Thoracic aorta (tissue), 2 donors: ENCODE results near the gene NCBP3. TPM values are rescaled to one million over a fixed set of nuclear protein-coding genes. Genes with fewer than 3 reads are reported as not detected.

Experiments
- ATAC-seq: fragments of 150-250 bp; one replicate; pipeline ENCODE4 v1.8.0; 2017; ENCODE audit warnings: low read depth; ENCODE audit not compliant: insufficient number of reproducible peaks, low FRiP score
- DNase-seq: peaks from one replicate; pipeline ENCODE4 v3.0.0-alpha.2; 2020; ENCODE audit warnings: low spot score
- H3K27ac ChIP-seq, 2 donors: fragments of 200-600 bp; sonication (generic); 1 replicate in 1 of 2; 2 replicates in 1 of 2; pipeline ENCODE4 v1.5.1; 2016; ENCODE audit warnings: mild to moderate bottlenecking in 2 of 2, moderate library complexity in 2 of 2
- H3K27me3 ChIP-seq: fragments of 200-600 bp; sonication (generic); replicated peaks from 2 replicates; pipeline ENCODE4 v1.6.0; 2016; ENCODE audit warnings: mild to moderate bottlenecking; ENCODE audit not compliant: insufficient read depth
- H3K36me3 ChIP-seq: fragments of 200-600 bp; sonication (generic); one replicate; pipeline ENCODE4 v1.5.1; 2016
- H3K4me1 ChIP-seq, 2 donors: fragments of 200-600 bp; sonication (generic); 1 replicate in 1 of 2; 2 replicates in 1 of 2; pipeline versions ENCODE4 v1.5.1 to v1.6.0; 2016; ENCODE audit warnings: low read depth in 2 of 2, mild to moderate bottlenecking in 1 of 2; ENCODE audit not compliant: control insufficient read depth in 1 of 2
- H3K4me3 ChIP-seq: fragments of 200-600 bp; sonication (generic); 2 replicates; pipeline ENCODE4 v1.5.1; 2016; ENCODE audit warnings: mild to moderate bottlenecking
- H3K9me3 ChIP-seq: fragments of 200-600 bp; sonication (generic); 2 replicates; pipeline ENCODE4 v1.5.1; 2016
- total RNA-seq, 2 donors: library from RNA; depleted of rRNA; stranded (reverse); fragments of >200 nt; gene quantifications; one replicate each; pipeline versions ENCODE4 v1.1.0 to v1.2.3, GENCODE V29; 2016
- TF ChIP-seq, protein P1 (sequence below): fragments of 200-600 bp; sonication (generic); IDR thresholded peaks from one replicate; pipeline ENCODE4 v1.5.1; 2019; ENCODE audit warnings: antibody characterized with exemption

The NCBP3 gene
- total RNA-seq, 2 donors from 2014 or later = 28.8 to 47.8 TPM

DNA sequence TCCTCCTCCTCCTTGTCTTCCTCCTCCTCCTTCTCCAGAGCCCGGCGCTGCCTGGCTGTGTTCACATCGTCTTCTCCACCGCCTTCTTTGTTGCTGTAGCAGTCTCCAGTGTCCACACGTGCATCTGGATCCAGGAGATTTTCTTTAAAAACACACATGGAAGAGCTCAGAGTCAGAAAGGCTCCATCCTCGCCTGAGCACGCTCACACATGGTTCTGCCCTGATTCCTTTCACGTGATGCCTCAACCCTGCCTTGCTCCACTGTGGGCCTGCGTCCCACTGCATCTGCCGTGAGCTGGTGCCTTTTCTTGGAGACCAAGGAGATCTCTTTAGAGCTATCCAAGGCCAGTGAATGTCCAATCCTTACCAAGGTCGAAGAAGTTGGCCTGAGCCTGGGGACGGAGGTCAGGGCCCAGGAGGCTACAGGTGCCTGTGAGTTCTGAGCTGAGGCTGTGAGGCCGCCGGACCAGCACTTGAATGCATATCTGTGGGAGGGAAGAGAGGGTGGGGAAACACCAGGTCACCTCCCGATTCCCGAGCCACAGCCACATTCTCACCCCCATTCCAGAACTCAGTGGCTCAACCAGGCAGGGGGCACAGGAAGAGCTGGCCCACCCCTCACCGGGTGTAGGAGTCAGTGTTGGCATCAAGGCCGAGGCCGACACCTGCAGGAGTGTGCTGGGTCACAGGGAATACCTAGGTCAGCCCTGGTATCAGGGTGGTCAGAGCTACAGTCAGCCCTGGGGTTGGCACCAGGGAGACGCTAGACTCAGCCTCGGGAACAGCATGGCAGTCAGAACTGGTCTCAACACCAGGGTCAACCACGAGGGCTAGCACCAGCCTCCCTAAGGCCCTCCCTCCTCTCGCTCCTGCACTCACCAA lies 84.8 kb downstream of the NCBP3 start:
- H3K4me1 ChIP-seq = no peaks in the 10 kb centered on the region
- DNase-seq = no peak
- no peak for ATAC-seq

GRCh38 chr17:3759597-3760216 lies 86.3 kb downstream of the NCBP3 start:
- Histone ChIP-seq H3K9me3 (peaks cover 6% of the 10 kb centered on the region), H3K27me3 (no peaks in the 10 kb centered on the region), H3K4me3 (no peak overlapping the region), H3K27ac (no peak overlapping the region), H3K36me3 (no peaks in the 10 kb centered on the region), H3K4me1 (no peaks in the 10 kb centered on the region)
- ATAC-seq (no peak), DNase-seq (no peak)
- TF ChIP-seq, protein P1, sequence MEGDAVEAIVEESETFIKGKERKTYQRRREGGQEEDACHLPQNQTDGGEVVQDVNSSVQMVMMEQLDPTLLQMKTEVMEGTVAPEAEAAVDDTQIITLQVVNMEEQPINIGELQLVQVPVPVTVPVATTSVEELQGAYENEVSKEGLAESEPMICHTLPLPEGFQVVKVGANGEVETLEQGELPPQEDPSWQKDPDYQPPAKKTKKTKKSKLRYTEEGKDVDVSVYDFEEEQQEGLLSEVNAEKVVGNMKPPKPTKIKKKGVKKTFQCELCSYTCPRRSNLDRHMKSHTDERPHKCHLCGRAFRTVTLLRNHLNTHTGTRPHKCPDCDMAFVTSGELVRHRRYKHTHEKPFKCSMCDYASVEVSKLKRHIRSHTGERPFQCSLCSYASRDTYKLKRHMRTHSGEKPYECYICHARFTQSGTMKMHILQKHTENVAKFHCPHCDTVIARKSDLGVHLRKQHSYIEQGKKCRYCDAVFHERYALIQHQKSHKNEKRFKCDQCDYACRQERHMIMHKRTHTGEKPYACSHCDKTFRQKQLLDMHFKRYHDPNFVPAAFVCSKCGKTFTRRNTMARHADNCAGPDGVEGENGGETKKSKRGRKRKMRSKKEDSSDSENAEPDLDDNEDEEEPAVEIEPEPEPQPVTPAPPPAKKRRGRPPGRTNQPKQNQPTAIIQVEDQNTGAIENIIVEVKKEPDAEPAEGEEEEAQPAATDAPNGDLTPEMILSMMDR = no peak

More for the DNA sequence above, 84.8 kb downstream of the NCBP3 start:
- no peaks in the 10 kb centered on the region for H3K27me3 ChIP-seq
- TF ChIP-seq, protein P1 = no peak
- H3K27ac ChIP-seq = no peak overlapping the region
- H3K4me3 ChIP-seq = no peak overlapping the region
- H3K9me3 ChIP-seq = peaks cover 6% of the 10 kb centered on the region
- H3K36me3 ChIP-seq = no peaks in the 10 kb centered on the region

DNA sequence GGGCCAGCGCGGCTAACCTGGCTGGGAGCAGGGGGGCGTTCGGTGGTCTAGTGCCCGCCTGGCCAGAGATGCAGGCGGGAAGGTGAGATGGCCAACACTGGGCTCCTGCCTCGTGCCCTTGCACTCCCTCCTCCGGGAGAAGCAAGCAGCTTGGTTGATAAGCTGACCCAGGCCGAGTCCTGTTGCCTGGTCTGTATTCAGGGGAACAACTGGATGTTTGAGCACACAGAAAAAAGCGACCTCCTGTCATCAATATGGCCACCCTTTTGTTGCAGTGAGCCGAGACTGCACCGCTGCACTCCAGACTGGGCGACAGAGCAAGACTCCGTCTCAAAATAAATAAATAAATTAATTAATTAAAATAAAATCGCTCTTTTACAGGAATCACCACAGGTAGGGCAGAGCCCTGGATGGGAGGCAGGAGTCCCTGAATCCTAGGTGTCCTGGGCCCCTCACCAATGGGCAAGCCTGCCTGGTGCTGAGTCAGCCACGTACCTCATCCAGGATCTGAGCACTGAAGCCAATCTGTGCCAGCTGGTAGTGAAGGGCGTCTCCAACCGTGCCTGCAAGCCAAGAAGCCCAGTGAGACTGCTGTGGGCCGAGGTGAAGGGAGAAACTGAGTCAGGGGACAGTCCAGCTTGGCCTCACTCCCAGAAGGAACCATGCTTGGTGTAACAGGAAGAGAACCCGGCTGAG lies 90.6 kb downstream of the NCBP3 start:
- H3K4me1 ChIP-seq = no peaks in the 10 kb centered on the region
- H3K27me3 ChIP-seq = no peaks in the 10 kb centered on the region
- ATAC-seq (peak; percentile 36), DNase-seq (no peak)
- TF ChIP-seq, protein P1 = no peak
- no peak overlapping the region for H3K4me3 ChIP-seq
- no peak overlapping the region for H3K27ac ChIP-seq
- H3K9me3 ChIP-seq = peaks cover 6% of the 10 kb centered on the region
- no peaks in the 10 kb centered on the region for H3K36me3 ChIP-seq

- no peak overlapping the region for H3K27ac ChIP-seq
- H3K4me3 ChIP-seq = no peak overlapping the region
- DNase-seq (no peak), ATAC-seq (no peak)
- no peaks in the 10 kb centered on the region for H3K4me1 ChIP-seq
- TF ChIP-seq, protein P1 = no peak
- peaks cover 1% of the 10 kb centered on the region for H3K9me3 ChIP-seq
- no peaks in the 10 kb centered on the region for H3K27me3 ChIP-seq
- no peaks in the 10 kb centered on the region for H3K36me3 ChIP-seq
Observed at GRCh38 chr17:3754458-3755334, 91.3 kb downstream of the NCBP3 start.
